Amygdala (tissue), 56 donors: ENCODE data around the gene PRSS56.

Source experiments
- DNase-seq, 56 donors: peaks; one replicate each; lab custom pipeline; 2025; lab: John Stamatoyannopoulos, UW

The PRSS56 gene

DNA sequence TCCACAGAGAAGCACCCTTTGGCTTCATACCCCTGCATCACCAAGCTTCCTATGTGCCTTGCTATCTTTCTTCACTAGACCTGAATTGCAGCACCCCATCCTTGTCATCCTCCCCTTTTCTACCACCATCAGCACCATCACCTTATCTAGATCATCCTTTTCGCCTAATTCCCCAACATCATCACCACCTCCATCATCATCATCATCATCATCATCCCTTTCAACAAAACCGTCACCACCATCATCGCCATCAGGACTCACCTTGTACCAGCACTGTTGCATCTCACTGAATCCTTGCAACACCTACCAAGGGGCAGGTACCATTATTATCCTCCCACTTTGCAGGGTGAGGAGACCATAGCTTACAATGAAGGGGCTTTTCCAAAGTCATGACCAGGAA lies 21.7 kb upstream of the PRSS56 start:
- DNase-seq = no peak

GRCh38 chr2:232501331-232501771 lies 18.8 kb upstream of the PRSS56 start:
- DNase-seq = no peak

DNA sequence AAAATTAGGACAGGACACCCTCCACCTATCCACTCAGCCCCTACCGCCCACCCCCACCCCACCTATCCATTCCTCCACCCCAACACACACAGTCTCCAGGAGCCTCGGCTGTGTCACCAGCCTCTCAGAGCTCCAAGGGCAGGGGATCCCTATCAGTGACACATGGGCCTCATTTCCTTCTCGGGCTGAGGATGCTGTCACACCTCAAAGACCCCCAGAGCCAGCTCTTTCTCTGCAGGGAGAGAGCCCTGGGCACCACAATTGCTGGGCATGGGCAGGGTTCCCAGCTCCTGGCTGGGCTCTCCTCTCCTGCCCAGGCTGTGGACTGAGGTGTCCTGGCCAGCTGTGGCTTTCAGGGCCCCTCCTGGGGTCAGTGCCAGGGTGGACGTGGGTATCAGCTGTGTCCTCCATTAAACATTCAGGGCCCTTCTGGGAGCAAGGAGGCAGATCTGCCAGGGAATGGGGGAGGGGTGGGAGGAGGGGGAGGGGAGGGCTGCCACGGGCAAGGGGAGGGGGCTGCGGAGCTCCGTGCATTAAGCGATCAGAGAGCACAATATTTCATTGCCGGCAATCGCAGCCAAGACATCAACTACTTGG lies 18.3 kb upstream of the PRSS56 start:
- DNase-seq = peak in 1 of 56 donors; percentile 20

DNA sequence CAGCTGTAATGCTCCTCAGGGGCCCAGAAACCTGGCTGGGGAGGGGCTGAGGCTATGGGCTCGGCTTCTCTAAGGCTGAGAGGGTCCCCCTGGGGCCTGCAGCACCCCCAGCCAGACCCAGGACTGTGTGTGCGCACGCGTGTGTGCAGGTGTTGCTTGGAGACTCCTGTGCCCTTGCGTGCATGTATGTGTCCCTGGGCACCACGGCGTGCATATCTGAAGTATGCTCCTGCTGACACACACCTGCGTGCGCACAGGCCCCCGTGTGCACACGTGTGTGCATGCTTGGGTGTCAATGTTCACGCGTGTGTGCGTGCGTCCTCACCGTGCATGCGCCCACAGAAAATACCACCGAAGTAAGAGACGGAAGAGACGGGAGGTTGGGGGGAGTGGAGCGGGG lies 17.7 kb upstream of the PRSS56 start:
- DNase-seq = no peak

DNA sequence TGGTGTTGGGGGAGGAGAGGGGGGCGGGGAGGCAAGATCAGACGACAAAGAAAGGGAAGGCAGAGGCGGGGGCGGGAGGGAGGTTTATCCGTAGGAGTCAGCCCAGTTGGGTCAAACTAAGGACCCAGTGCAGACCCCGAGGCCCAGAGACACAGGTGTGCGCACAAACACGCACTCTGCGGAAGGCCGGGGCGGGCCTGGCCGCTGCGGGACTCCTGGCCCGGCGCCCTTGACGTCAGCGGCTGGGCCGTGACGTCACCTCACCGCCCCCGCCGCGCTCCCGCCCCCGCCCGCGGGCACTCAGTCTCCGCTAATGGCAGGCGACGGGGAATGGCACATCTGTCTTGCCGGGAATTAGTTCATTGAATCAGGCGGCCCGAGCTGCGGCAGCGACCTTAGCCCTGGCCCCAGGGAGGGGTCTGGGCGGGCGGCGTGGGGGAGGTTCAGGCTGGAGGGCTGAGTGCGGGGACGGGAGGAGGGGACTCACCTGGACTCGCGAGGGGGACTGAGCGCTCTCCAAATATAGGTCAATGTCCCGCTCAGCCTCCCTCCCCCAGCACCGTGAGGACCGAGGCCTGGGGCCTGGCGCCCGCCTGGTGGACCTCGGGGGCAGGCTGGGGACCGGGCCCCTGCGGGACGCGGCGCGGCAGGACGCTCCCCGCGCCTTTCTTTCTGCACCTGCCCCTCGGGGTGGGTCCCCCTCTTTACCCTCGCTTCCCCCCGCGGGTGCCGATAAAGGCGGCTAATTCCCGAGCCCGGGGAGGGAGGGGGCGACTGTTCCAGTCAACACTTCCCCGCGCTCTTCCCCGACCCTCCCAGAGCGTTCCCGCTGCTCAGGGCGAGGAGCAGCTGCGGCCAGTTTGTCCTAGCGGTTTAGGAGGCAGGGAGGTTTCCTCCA lies 17.0 kb upstream of the PRSS56 start:
- peak in 19 of 56 donors; percentile 9 to 81 (median 45) for DNase-seq

DNA sequence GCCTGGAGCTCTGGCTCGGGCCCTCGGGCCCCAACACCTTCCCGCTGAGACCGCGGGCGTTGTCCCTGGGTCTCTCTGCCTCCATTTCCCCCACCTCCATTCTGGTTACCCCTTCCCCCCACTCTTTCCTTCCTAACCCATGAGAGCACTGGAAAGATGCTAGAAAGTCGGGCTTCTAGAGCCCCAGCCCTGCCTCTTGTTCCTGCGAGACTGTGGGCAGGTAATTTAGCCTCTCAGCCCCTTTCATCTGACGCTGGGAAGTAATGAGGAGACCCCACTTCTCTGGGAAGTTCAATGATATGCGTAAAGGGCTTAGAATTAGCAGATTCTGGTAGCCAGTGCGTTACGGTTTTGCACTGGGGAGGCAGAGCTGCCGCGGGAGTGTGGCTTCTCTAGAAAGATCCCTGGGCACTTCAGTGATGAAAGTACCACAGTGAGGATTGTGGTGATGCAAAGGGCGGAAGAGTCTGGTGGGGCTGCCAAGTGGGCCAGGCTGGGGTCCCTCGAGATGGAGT lies 16.3 kb upstream of the PRSS56 start:
- DNase-seq = no peak

GRCh38 chr2:232504438-232504837 lies 15.8 kb upstream of the PRSS56 start:
- peak in 4 of 56 donors; percentile 4 to 22 (median 10) for DNase-seq

DNA sequence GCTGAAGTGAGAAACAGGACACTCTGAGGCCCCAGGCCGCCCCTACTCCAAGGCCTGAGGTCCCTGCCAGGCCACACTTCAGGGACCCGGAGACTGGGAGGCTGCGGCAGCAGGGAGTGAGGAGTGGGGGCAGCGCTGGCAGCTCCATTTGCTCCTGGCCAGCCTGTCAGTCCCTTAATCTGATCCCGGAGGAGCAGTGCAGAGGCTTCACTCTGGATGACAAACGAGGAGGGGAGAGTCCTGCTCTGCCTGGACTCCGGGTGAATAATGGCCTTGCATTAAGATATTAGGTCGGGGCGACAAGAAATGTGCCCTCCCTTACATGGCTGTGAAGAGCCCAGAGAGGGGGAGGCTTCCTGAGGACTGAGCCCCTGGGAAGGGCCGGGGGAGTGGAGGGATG lies 14.3 kb upstream of the PRSS56 start:
- no peak for DNase-seq

DNA sequence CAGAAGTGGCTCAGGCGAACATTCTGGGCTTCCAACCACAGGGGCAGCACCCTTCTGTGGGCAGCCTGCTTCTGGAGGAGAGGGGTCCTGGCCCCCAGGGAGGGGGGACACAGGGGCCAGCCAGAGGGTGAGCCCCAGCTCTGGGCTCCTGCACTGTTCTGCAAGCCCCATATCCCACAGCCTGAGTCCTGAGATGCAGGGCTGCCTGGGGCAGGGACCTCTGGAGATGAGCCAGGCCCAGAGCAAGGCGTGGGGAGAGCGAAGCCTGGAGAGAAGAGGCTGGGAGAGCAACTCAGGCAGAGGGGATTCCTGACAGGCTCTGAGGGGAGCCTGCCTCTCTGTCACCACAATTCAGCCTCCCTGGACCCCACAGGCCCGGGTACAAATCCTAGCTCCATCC lies 13.5 kb upstream of the PRSS56 start:
- DNase-seq = no peak

DNA sequence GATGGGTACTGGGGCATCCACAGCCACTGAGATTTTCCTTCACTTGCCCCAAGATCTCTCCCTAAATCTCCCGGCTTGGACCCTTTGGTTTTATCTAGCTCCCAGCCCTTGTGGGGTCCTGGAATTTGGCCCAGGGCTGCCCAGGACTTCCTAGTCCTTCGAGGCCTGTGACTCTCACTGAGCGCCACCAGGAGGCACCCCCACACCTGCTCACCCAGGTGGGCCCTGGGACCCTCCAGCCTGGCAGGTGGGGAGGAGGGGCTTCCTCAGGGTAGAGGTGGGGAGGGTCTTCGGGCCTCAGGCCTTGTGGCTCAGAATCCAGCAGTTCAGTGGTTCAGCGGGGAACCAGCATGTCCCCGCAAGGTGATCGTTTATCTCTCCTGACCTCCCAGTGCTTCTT lies 11.9 kb upstream of the PRSS56 start:
- DNase-seq = no peak

DNA sequence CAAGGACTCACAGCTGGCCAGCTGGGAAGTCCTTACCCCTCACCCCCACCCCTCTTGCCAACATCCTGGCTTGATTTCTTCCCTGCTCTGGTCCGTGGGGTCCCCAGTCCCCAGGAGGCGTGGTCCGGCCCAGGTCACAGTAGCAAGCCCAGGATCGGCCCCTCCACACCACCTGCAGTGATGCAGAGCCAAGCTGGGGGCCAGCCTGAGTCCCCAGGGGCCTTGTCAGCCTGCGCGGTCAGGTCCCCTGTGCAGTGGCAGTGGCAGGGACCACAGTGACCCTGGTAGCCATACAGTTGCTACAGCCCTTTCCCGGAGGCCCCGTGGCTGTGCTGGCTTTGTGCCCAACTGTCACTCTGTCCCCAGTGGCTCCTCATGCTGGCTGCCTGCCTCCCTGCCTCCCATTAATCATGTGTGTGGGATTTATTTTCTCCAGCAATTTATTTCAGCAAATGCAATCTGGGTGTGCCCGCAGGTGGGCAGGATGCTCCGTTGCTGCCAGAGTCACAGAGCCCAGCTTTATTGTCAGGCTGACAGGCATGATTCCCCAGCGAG lies 8.8 kb upstream of the PRSS56 start:
- peak in 19 of 56 donors; percentile 11 to 45 (median 23) for DNase-seq

- DNase-seq = no peak
These were observed 7.6 kb upstream of the PRSS56 start for GRCh38 chr2:232512602-232513001.

GRCh38 chr2:232513353-232513752 lies 6.8 kb upstream of the PRSS56 start:
- DNase-seq = no peak

DNA sequence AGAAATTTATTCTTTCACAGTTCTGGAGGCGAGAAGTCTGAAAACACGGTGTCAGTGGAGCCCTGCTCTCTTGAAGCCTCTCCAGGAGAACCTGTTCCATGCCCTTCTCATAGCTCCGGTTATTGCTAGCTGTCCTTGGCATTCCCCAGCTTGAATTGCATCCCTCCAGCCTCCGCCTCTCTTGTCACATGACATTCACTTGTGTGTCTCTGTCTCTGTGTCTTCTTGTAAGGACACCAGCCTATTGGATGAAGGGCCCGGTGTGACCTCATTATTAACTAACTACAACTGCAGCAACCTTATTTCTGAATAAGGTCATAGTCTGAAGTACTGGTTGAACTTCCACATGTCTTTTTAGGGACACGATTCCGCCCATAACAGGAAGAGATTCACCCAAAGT lies 4.5 kb upstream of the PRSS56 start:
- DNase-seq = no peak

DNA sequence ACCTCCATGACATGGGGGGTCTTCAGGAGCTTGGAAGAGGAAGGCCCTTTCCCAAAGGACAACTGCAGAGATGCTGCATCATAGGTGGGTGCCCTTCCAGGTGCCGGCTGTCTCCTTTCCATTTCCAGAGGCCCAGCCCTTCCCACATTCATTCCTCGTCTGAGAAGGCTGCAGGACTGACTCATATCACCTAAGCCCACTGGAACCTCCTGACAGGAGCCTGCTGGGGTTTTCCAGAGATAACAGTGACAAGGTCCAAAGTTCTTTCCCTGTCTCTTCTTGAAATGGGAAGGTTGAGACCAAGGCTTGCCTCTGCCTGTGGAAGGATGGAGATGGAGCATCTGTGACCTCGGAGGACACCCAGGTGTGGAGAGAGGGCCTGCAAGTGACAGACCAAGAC lies 3.6 kb upstream of the PRSS56 start:
- DNase-seq = no peak

GRCh38 chr2:232518844-232519243 lies 1.3 kb upstream of the PRSS56 start:
- no peak for DNase-seq

DNA sequence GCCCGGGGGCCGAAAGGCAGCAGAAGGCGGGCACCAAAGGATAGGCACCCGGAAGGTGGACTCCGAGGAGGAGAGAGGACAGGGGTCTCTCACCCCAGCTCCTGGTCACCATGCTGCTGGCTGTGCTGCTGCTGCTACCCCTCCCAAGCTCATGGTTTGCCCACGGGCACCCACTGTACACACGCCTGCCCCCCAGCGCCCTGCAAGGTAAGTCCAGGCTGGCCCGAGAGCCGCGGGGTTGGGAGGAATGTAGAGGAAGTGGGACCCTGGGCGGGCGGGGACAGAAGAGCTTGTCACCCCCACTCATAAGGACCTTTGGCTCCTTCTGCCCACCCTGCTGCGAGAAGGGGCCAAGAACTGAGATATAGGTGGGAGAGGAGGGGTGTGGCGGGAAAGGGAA lies 301 bp downstream of the PRSS56 start:
- DNase-seq = no peak

DNA sequence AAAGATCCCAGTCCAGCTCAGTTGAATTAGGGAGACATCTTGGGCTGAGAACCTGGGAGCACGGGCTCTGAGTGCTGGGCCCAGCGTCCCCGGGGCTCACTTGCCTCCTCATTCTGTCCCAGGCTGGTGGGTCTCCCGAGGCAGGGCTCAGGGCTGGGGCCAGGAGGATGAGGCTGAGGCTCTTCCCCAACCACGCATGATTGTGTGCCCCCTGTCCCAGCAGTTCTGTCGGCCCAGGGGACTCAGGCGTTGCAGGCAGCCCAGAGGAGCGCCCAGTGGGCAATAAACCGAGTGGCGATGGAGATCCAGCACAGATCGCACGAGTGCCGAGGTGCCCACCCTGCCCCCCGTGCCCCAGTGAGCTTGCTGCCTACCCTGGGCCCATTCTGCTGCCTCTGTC lies 910 bp downstream of the PRSS56 start:
- no peak for DNase-seq

DNA sequence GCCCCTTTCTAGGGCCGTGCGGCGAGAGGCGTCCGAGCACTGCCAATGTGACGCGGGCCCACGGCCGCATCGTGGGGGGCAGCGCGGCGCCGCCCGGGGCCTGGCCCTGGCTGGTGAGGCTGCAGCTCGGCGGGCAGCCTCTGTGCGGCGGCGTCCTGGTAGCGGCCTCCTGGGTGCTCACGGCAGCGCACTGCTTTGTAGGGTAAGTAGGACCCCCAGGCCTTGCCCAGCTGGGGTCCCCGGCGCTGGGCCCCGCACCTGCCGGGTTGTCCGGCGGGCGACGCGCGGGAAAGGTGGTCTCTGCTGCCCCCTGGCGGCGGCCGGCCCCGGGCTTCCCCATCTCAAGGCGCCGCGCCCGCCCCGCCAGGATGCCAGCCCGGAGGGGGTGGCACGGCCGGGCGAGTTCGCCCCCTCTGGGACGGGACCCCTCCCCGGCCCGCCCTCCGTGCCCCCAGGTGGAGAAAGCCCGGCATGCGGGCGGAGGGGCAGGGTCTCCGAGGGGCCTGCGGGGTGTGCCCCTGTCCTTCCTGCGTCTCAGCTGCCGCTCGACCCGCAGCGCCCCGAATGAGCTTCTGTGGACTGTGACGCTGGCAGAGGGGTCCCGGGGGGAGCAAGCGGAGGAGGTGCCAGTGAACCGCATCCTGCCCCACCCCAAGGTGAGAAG lies 1.9 kb downstream of the PRSS56 start:
- peak in 25 of 56 donors; percentile 8 to 75 (median 27) for DNase-seq

- no peak for DNase-seq
These were observed 2.6 kb downstream of the PRSS56 start for GRCh38 chr2:232522623-232523401.
